ENCODE data around the gene MGAT5. TPM values are rescaled to one million over a fixed set of nuclear protein-coding genes. Genes with fewer than 3 reads are reported as not detected.

MGAT5 gene
- polyA plus RNA-seq, 1 experiment: 115 TPM

GRCh38 chr2:134232461-134232860 is 21.4 kb upstream of the MGAT5 start:
- ChIA-PET CTCF (interaction anchor here (1.3 kb wide), 1 partner anchor 13 kb away, joined by 3 read pairs; no protein-coding TSS in a partner anchor), POLR2A (no interaction called here)
- Histone ChIP-seq H3K4me3 (ENCODE audit: low read depth, low read length) (no peak overlapping the region), H3K27me3 (ENCODE audit: control insufficient read depth, insufficient read depth, low read length) (no peaks in the 10 kb centered on the region), H3K9me3 (ENCODE audit: control insufficient read depth, insufficient read depth, low read length) (peaks cover 7% of the 10 kb centered on the region; the same call in 1 of the 2 replicates), H3K27ac (ENCODE audit: low read depth, low read length) (no peak overlapping the region)
- no peak for TF ChIP-seq CTCF (IDR thresholded peaks at IDR 0.05; ENCODE audit: low read depth, low read length)
- no peak for DNase-seq (ENCODE audit: low read depth, low spot score)

DNA sequence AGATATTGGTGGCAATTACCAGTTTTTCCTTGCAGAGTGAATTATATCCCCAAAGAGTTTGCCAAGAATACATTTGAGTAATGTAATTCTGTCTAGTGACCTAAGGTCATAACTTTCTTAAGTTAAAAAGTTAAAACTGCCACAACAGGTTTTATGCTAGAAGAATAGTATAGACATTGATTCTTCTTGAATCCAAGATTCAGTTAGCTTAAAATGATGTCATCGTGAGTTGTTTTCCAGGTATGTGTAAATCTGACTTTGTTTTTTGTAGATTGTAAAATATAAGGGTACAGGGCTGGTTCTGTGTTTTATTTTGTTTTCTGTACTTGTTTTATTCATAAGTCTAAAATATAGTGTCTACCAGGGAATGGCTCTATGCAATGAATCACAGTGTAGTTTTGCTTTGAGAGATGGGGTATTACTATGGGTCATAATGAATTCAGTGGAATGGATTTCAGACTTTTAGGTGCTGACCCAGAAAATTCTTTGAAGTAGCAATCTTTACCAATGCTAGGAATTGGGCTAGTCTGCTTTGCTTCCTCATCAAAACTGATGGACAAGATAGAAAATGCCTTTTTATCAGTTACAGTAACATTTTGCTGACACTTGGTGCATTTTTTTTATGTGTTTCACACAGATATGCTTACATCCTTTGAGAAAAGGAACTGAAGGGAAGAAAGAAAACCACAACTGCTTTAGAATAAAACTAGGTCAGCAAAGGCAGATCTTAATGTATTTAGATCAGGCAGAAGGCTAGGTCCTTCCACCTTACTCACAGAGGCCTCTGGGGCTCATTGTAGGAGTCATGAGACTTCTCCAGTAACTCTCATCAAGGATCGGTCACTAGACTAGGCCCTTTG is 20.8 kb upstream of the MGAT5 start:
- ChIA-PET POLR2A (no interaction called here), CTCF (interaction anchor here (1.3 kb wide), 1 partner anchor 12 kb away, joined by 3 read pairs; no protein-coding TSS in a partner anchor)
- no peaks in the 10 kb centered on the region for H3K27me3 ChIP-seq (ENCODE audit: control insufficient read depth, insufficient read depth, low read length)
- no peak for TF ChIP-seq CTCF (IDR thresholded peaks at IDR 0.05; ENCODE audit: low read depth, low read length)
- peaks cover 7% of the 10 kb centered on the region; the same call in 1 of the 2 replicates for H3K9me3 ChIP-seq (ENCODE audit: control insufficient read depth, insufficient read depth, low read length)
- no peak overlapping the region for H3K27ac ChIP-seq (ENCODE audit: low read depth, low read length)
- DNase-seq (ENCODE audit: low read depth, low spot score): no peak
- no peak overlapping the region for H3K4me3 ChIP-seq (ENCODE audit: low read depth, low read length)

GRCh38 chr2:134233728-134234136 is 20.1 kb upstream of the MGAT5 start:
- no peak overlapping the region for H3K27ac ChIP-seq (ENCODE audit: low read depth, low read length)
- peaks cover 4% of the 10 kb centered on the region; the same call in 1 of the 2 replicates for H3K9me3 ChIP-seq (ENCODE audit: control insufficient read depth, insufficient read depth, low read length)
- TF ChIP-seq CTCF (IDR thresholded peaks at IDR 0.05; ENCODE audit: low read depth, low read length): no peak
- H3K27me3 ChIP-seq (ENCODE audit: control insufficient read depth, insufficient read depth, low read length): no peaks in the 10 kb centered on the region
- H3K4me3 ChIP-seq (ENCODE audit: low read depth, low read length): no peak overlapping the region
- ChIA-PET CTCF (interaction anchor here (1.0 kb wide), 1 partner anchor 12 kb away, joined by 4 read pairs; no protein-coding TSS in a partner anchor), POLR2A (no interaction called here)
- no peak for DNase-seq (ENCODE audit: low read depth, low spot score)

GRCh38 chr2:134234535-134234934 is 19.3 kb upstream of the MGAT5 start:
- ChIA-PET CTCF (interaction anchor here (0.7 to 1.0 kb wide), 2 partner anchors 10 to 12 kb away, joined by 4 read pairs; no protein-coding TSS in a partner anchor), POLR2A (no interaction called here)
- Histone ChIP-seq H3K9me3 (ENCODE audit: control insufficient read depth, insufficient read depth, low read length) (peaks cover 4% of the 10 kb centered on the region; the same call in 1 of the 2 replicates), H3K27me3 (ENCODE audit: control insufficient read depth, insufficient read depth, low read length) (no peaks in the 10 kb centered on the region), H3K27ac (ENCODE audit: low read depth, low read length) (no peak overlapping the region), H3K4me3 (ENCODE audit: low read depth, low read length) (no peak overlapping the region)
- TF ChIP-seq CTCF (IDR thresholded peaks at IDR 0.05; ENCODE audit: low read depth, low read length): no peak
- no peak for DNase-seq (ENCODE audit: low read depth, low spot score)
